ENCODE measurements around the gene SLC1A7. TPM values are rescaled to one million over a fixed set of nuclear protein-coding genes. Genes with fewer than 3 reads are reported as not detected.

The SLC1A7 gene
- polyA plus RNA-seq, 1 donor (not counting 4 experiments of a cell fraction or from before 2014, with no cell fraction given), result not detected

GRCh38 chr1:53180226-53180625, 37.8 kb upstream of the SLC1A7 start:
- H3K4me2 ChIP-seq (ENCODE audit: control insufficient read depth, extremely low read depth, insufficient read depth, low read depth, low read length), result no peak overlapping the region
- DNase-seq (ENCODE audit: low read depth, low spot score), result no peak
- no peak overlapping the region for H3K9ac ChIP-seq (ENCODE audit: control insufficient read depth, extremely low read depth, insufficient read depth, low read length)
- H3K79me2 ChIP-seq (ENCODE audit: control insufficient read depth, insufficient read depth, low read length), result no peaks in the 10 kb centered on the region
- H3K4me1 ChIP-seq (ENCODE audit: control insufficient read depth, extremely low read depth, insufficient read depth, low read length), result no peaks in the 10 kb centered on the region
- no peaks in the 10 kb centered on the region for H3K9me3 ChIP-seq (ENCODE audit: control insufficient read depth, low read depth, low read length)
- FAIRE-seq, result no peak
- dilution Hi-C loops (cut with MboI; ENCODE audit: extremely low pct_ligation_motif_present, low sequenced_read_pairs), result no loop called here
- H3K27me3 ChIP-seq (ENCODE audit: control insufficient read depth, extremely low read depth, insufficient read depth, low read length), result peaks cover 3% of the 10 kb centered on the region
- no peaks in the 10 kb centered on the region for H3K36me3 ChIP-seq (ENCODE audit: control insufficient read depth in 2 of 2, extremely low read depth in 1 of 2, insufficient read depth in 2 of 2, low read length in 2 of 2)
- TF ChIP-seq CTCF (optimal IDR thresholded peaks at IDR 0.05 in 1 of 3, IDR thresholded peaks at IDR 0.05 in 1 of 3, conservative IDR thresholded peaks at IDR 0.05 in 1 of 3; ENCODE audit: extremely low read depth in 1 of 3, insufficient read depth in 2 of 3, low read length in 3 of 3), result no peak
- TF ChIP-seq EZH2 (IDR thresholded peaks at IDR 0.05; ENCODE audit: low read length), result no peak
- H2AFZ ChIP-seq (ENCODE audit: control insufficient read depth, low read length), result no peak overlapping the region
- H3K27ac ChIP-seq (ENCODE audit: control insufficient read depth, insufficient read depth, low read length), result no peak overlapping the region
- H4K20me1 ChIP-seq (ENCODE audit: control insufficient read depth, extremely low read depth, insufficient read depth, low read length), result no peaks in the 10 kb centered on the region
- H3K9me1 ChIP-seq (ENCODE audit: control insufficient read depth, extremely low read depth, insufficient read depth, low read length), result no peaks in the 10 kb centered on the region
- no peak overlapping the region for H3K4me3 ChIP-seq (ENCODE audit: control insufficient read depth in 2 of 3, extremely low read depth in 1 of 3, insufficient read depth in 2 of 3, low read depth in 1 of 3, low read length in 3 of 3)

DNA sequence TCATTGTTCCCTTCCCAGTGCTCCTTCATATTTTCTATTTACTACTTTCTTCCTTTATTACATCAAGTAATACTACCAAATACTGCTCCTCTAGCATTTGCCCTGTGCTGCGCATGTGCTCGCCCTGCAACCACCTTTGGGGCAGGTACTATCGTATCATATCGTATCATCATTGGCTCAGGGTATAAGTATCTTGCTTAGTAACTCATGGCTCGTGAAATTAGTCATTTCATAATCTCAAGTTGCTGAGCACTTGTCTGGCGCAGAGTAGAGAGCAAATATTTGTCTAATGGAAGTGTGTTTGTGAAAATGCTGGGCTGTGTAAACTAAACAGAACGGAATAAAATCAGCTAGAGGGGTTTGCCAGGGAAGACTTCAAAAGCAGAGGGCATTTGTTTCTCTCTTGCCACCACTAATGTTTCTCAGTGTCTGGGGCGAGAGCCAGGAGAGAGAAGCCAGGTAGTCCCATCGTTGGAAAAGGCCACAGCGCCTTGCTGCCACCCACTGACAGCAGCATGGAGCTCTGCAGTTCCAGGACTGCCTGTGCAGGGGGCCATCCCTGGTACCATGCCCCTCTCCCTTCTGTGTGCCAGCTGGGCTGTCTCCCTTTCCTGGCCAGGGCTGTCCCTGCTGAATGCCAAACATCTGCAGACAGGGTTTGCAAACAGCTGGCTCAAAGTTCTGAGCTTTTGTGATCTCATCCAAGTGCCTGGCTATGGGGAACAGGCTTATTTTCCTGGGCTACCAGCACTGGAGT, 34.2 kb upstream of the SLC1A7 start:
- dilution Hi-C loops (cut with MboI; ENCODE audit: extremely low pct_ligation_motif_present, low sequenced_read_pairs), result no loop called here
- no peak for FAIRE-seq
- Histone ChIP-seq H2AFZ (ENCODE audit: control insufficient read depth, low read length) (no peak overlapping the region), H3K27ac (ENCODE audit: control insufficient read depth, insufficient read depth, low read length) (no peak overlapping the region), H3K9me3 (ENCODE audit: control insufficient read depth, low read depth, low read length) (no peaks in the 10 kb centered on the region), H3K4me3 (ENCODE audit: control insufficient read depth in 2 of 3, extremely low read depth in 1 of 3, insufficient read depth in 2 of 3, low read depth in 1 of 3, low read length in 3 of 3) (no peak overlapping the region), H3K27me3 (ENCODE audit: control insufficient read depth, extremely low read depth, insufficient read depth, low read length) (peaks cover 15% of the 10 kb centered on the region), H4K20me1 (ENCODE audit: control insufficient read depth, extremely low read depth, insufficient read depth, low read length) (no peaks in the 10 kb centered on the region), H3K4me2 (ENCODE audit: control insufficient read depth, extremely low read depth, insufficient read depth, low read depth, low read length) (no peak overlapping the region), H3K79me2 (ENCODE audit: control insufficient read depth, insufficient read depth, low read length) (no peaks in the 10 kb centered on the region), H3K4me1 (ENCODE audit: control insufficient read depth, extremely low read depth, insufficient read depth, low read length) (no peaks in the 10 kb centered on the region), H3K36me3 (ENCODE audit: control insufficient read depth in 2 of 2, extremely low read depth in 1 of 2, insufficient read depth in 2 of 2, low read length in 2 of 2) (no peaks in the 10 kb centered on the region), H3K9me1 (ENCODE audit: control insufficient read depth, extremely low read depth, insufficient read depth, low read length) (no peaks in the 10 kb centered on the region), H3K9ac (ENCODE audit: control insufficient read depth, extremely low read depth, insufficient read depth, low read length) (no peak overlapping the region)
- TF ChIP-seq EZH2 (IDR thresholded peaks at IDR 0.05; ENCODE audit: low read length) (no peak), CTCF (optimal IDR thresholded peaks at IDR 0.05 in 1 of 3, IDR thresholded peaks at IDR 0.05 in 1 of 3, conservative IDR thresholded peaks at IDR 0.05 in 1 of 3; ENCODE audit: extremely low read depth in 1 of 3, insufficient read depth in 2 of 3, low read length in 3 of 3) (peak; percentile 11 to 59 (median 36))
- no peak for DNase-seq (ENCODE audit: low read depth, low spot score)

Measured in keratinocyte (primary cell).